Epithelial cell of esophagus (primary cell): ENCODE measurements around the gene RXRA.

Experiments used
- DNase-seq: peaks from one replicate; pipeline ENCODE4 v3.0.0; 2010; ENCODE audit warnings: low read depth
- H3K4me3 ChIP-seq: 2 replicates; pipeline ENCODE4 v1.5.1; 2011; ENCODE audit warnings: mild to moderate bottlenecking, low read length, control low read depth
- CTCF ChIP-seq: IDR thresholded peaks from 2 replicates; pipeline ENCODE4 v1.5.1; 2011; ENCODE audit warnings: low read depth, mild to moderate bottlenecking, low read length, control low read depth, inconsistent platforms; ENCODE audit not compliant: insufficient read depth; ENCODE audit errors: missing control alignments

The RXRA gene

GRCh38 chr9:134454476-134454857 lies 128.2 kb downstream of the RXRA start:
- no peak for TF ChIP-seq CTCF
- H3K4me3 ChIP-seq, result no peak overlapping the region
- DNase-seq, result no peak

GRCh38 chr9:134455021-134455471 lies 128.8 kb downstream of the RXRA start:
- no peak overlapping the region for H3K4me3 ChIP-seq
- no peak for TF ChIP-seq CTCF
- DNase-seq, result no peak

- no peak for DNase-seq
- no peak for TF ChIP-seq CTCF
- H3K4me3 ChIP-seq, result no peak overlapping the region
These were observed 129.3 kb downstream of the RXRA start for GRCh38 chr9:134455537-134455933.

- peak; percentile 79 for DNase-seq
- TF ChIP-seq CTCF, result no peak
- no peak overlapping the region for H3K4me3 ChIP-seq
These were observed 129.9 kb downstream of the RXRA start for GRCh38 chr9:134455934-134456755.

- TF ChIP-seq CTCF, result no peak
- no peak for DNase-seq
- no peak overlapping the region for H3K4me3 ChIP-seq
These were observed 130.6 kb downstream of the RXRA start for GRCh38 chr9:134456756-134457305.

GRCh38 chr9:134457321-134458206 lies 131.3 kb downstream of the RXRA start:
- DNase-seq, result no peak
- H3K4me3 ChIP-seq, result no peak overlapping the region
- TF ChIP-seq CTCF, result no peak
